H1 (cell line): ENCODE measurements around the gene EPS8L1. TPM values are rescaled to one million over a fixed set of nuclear protein-coding genes. Genes with fewer than 3 reads are reported as not detected.

Experiments
- CTCF ChIA-PET: fragments of 300-600 bp; sonication (Branson Sonifier 250); formaldehyde crosslinking; loops from one replicate; lab custom pipeline; 2021; ENCODE audit not compliant: partially characterized antibody; lab: Charles Lee
- POLR2A ChIA-PET: fragments of 300-600 bp; sonication (Branson Sonifier 250); formaldehyde crosslinking; loops from one replicate; lab custom pipeline; 2021; ENCODE audit warnings: inconsistent platforms; ENCODE audit not compliant: partially characterized antibody; lab: Charles Lee
- DNase-seq, 2 experiments: peaks; one replicate each; pipeline versions ENCODE4 v3.0.0 to v3.0.0-alpha.2; 2010 to 2022; ENCODE audit warnings: low spot score in 2 of 2, low read depth in 1 of 2, mixed read lengths in 1 of 2
- FAIRE-seq: peaks from 2 replicates; lab custom pipeline; 2011; peaks lifted over from hg19 to GRCh38; lab: Jason Lieb, UNC
- H2AFZ ChIP-seq: 2 replicates; pipeline ENCODE4 v1.8.1; 2012; ENCODE audit warnings: low read length, inconsistent platforms
- H2AK5ac ChIP-seq: 2 replicates; pipeline ENCODE4 v1.6.1; 2013; ENCODE audit warnings: low read depth, low read length
- H2BK120ac ChIP-seq: replicated peaks from 2 replicates; pipeline ENCODE3; 2013; ENCODE audit warnings: low read depth, low read length, inconsistent platforms
- H2BK12ac ChIP-seq: 2 replicates; pipeline ENCODE4 v1.6.1; 2013; ENCODE audit warnings: low read depth, low read length
- H2BK15ac ChIP-seq: 2 replicates; pipeline ENCODE4 v1.6.1; 2013; ENCODE audit warnings: low read length
- H2BK20ac ChIP-seq: 2 replicates; pipeline ENCODE4 v1.6.1; 2013; ENCODE audit warnings: low read length
- H2BK5ac ChIP-seq: 2 replicates; pipeline ENCODE4 v1.6.1; 2013; ENCODE audit warnings: low read depth, low read length
- H3K14ac ChIP-seq: 2 replicates; pipeline ENCODE4 v1.6.1; 2013; ENCODE audit warnings: inconsistent platforms; ENCODE audit not compliant: insufficient read length
- H3K18ac ChIP-seq: 2 replicates; pipeline ENCODE4 v1.6.1; 2013; ENCODE audit warnings: low read length; ENCODE audit errors: extremely low read depth
- H3K23ac ChIP-seq: 2 replicates; pipeline ENCODE4 v1.6.1; 2013; ENCODE audit warnings: inconsistent platforms; ENCODE audit not compliant: insufficient read length
- H3K23me2 ChIP-seq: 2 replicates; pipeline ENCODE4 v1.6.1; 2013; ENCODE audit warnings: low read depth, low read length
- H3K27ac ChIP-seq: 2 replicates; pipeline ENCODE4 v1.6.1; 2011; ENCODE audit warnings: low read depth, low read length, inconsistent platforms
- H3K27me3 ChIP-seq, 4 experiments: replicated peaks in 1 of 4; 1 replicate in 1 of 4; 2 replicates in 3 of 4; pipeline versions ENCODE4 v1.6.1 to v1.8.1; 2011 to 2013; ENCODE audit warnings: low read length in 3 of 4, mild to moderate bottlenecking in 3 of 4, inconsistent platforms in 2 of 4, mixed read lengths in 2 of 4, moderate library complexity in 1 of 4; ENCODE audit not compliant: control insufficient read depth in 3 of 4, insufficient read depth in 3 of 4; ENCODE audit errors: extremely low read depth in 1 of 4
- H3K36me3 ChIP-seq, 4 experiments: 2 replicates each; pipeline versions ENCODE4 v1.6.1 to v1.8.1; 2011 to 2013; ENCODE audit warnings: mild to moderate bottlenecking in 4 of 4, low read length in 3 of 4, moderate library complexity in 2 of 4, control low read depth in 1 of 4, inconsistent platforms in 1 of 4; ENCODE audit not compliant: insufficient read depth in 4 of 4, control insufficient read depth in 2 of 4
- H3K4ac ChIP-seq: replicated peaks from 2 replicates; pipeline ENCODE3; 2013; ENCODE audit warnings: low read length, low read depth, mixed read lengths, inconsistent platforms; ENCODE audit not compliant: insufficient read length
- H3K4me1 ChIP-seq, 4 experiments: replicated peaks in 1 of 4; 1 replicate in 1 of 4; 2 replicates in 3 of 4; pipeline versions ENCODE4 v1.6.1 to v1.8.1; 2011 to 2013; ENCODE audit warnings: low read length in 3 of 4, inconsistent platforms in 2 of 4, mixed read lengths in 1 of 4; ENCODE audit not compliant: insufficient read depth in 4 of 4, control insufficient read depth in 3 of 4
- H3K4me2 ChIP-seq, 2 experiments: 2 replicates each; pipeline versions ENCODE4 v1.6.1 to v1.8.1; 2011 to 2013; ENCODE audit warnings: low read depth in 2 of 2, low read length in 2 of 2, control low read depth in 1 of 2, inconsistent platforms in 1 of 2, mild to moderate bottlenecking in 1 of 2; ENCODE audit not compliant: insufficient read depth in 1 of 2
- H3K4me3 ChIP-seq, 4 experiments: fragments of 200-600, 300-600 bp in 1 of 4; sonication (generic), shearing (Covaris generic), sonication (Bioruptor Twin) in 1 of 4; 2 replicates each; pipeline versions ENCODE4 v1.5.1 to v1.8.1; 2011 to 2016; ENCODE audit warnings: low read length in 4 of 4, low read depth in 3 of 4, control low read depth in 2 of 4, inconsistent platforms in 2 of 4, mild to moderate bottlenecking in 2 of 4, mixed read lengths in 1 of 4, moderate library complexity in 1 of 4; ENCODE audit not compliant: insufficient read depth in 2 of 4; ENCODE audit errors: extremely low read depth in 1 of 4
- H3K56ac ChIP-seq: replicated peaks from 2 replicates; pipeline ENCODE3; 2013; ENCODE audit warnings: low read depth, mild to moderate bottlenecking, mixed read lengths, low read length, inconsistent platforms; ENCODE audit not compliant: insufficient read length
- H3K79me1 ChIP-seq: 2 replicates; pipeline ENCODE4 v1.6.1; 2013; ENCODE audit warnings: low read depth, low read length, control low read depth
- H3K79me2 ChIP-seq, 2 experiments: 2 replicates each; pipeline versions ENCODE4 v1.6.1 to v1.8.1; 2012 to 2013; ENCODE audit warnings: low read length in 2 of 2, mild to moderate bottlenecking in 2 of 2, inconsistent platforms in 1 of 2; ENCODE audit not compliant: insufficient read depth in 2 of 2, control insufficient read depth in 1 of 2
- H3K9ac ChIP-seq, 4 experiments: replicated peaks in 1 of 4; 1 replicate in 1 of 4; 2 replicates in 3 of 4; pipeline versions ENCODE4 v1.6.1 to v1.8.1; 2011 to 2013; ENCODE audit warnings: low read depth in 3 of 4, low read length in 3 of 4, control low read depth in 2 of 4, mild to moderate bottlenecking in 2 of 4, moderate library complexity in 2 of 4, inconsistent platforms in 1 of 4; ENCODE audit errors: extremely low read depth in 1 of 4
- H3K9me3 ChIP-seq, 2 experiments: 2 replicates each; pipeline versions ENCODE4 v1.6.1 to v1.8.1; 2012 to 2013; ENCODE audit warnings: mild to moderate bottlenecking in 2 of 2, moderate library complexity in 2 of 2, control low read depth in 1 of 2, inconsistent platforms in 1 of 2, low read depth in 1 of 2, low read length in 1 of 2, mixed read lengths in 1 of 2; ENCODE audit not compliant: insufficient read depth in 2 of 2
- H4K20me1 ChIP-seq, 2 experiments: replicated peaks in 1 of 2; 2 replicates each; pipeline versions ENCODE3 to v1.8.1; 2011 to 2013; ENCODE audit warnings: inconsistent platforms in 2 of 2, low read length in 2 of 2, mild to moderate bottlenecking in 1 of 2; ENCODE audit not compliant: insufficient read depth in 2 of 2, control insufficient read depth in 1 of 2
- H4K5ac ChIP-seq: 2 replicates; pipeline ENCODE4 v1.6.1; 2013; ENCODE audit warnings: low read length, low read depth, mixed read lengths, inconsistent platforms; ENCODE audit not compliant: insufficient read length
- H4K8ac ChIP-seq: 2 replicates; pipeline ENCODE4 v1.8.0; 2013; ENCODE audit warnings: mild to moderate bottlenecking, moderate library complexity, low read length, inconsistent platforms; ENCODE audit not compliant: insufficient read depth; ENCODE audit errors: extremely low read depth
- H4K91ac ChIP-seq: replicated peaks from 2 replicates; pipeline ENCODE3; 2013; ENCODE audit warnings: low read length, mixed read lengths, inconsistent platforms; ENCODE audit not compliant: insufficient read length
- BACH1 ChIP-seq: IDR thresholded peaks from 2 replicates; pipeline ENCODE4 v1.6.1; 2012; ENCODE audit warnings: low read length, improper control_type of control experiment
- WGBS, 2 experiments: shearing (Covaris generic) in 1 of 2; methylation state at CpG; one replicate each; pipeline versions ENCODE4 v1.1.6 to v1.1.7; 2013 to 2015; ENCODE audit warnings: low lambda C conversion rate in 2 of 2, mixed read lengths in 2 of 2, inconsistent platforms in 1 of 2, low coverage in 1 of 2, missing lambda C conversion rate in 1 of 2; ENCODE audit not compliant: insufficient replicate concordance in 2 of 2, insufficient coverage in 1 of 2, insufficient read length in 1 of 2; ENCODE audit errors: extremely low coverage in 1 of 2, missing lambda C conversion rate in 1 of 2; 5-methylcytosine and 5-hydroxymethylcytosine counted together
- polyA plus RNA-seq, 7 experiments: library from polyadenylated mRNA; depleted of rRNA in 3 of 7; stranded (reverse) in 5 of 7; unstranded in 2 of 7; fragments of >200 nt in 5 of 7; fragments of 200-250 nt in 2 of 7; gene quantifications; 1 replicate in 5 of 7; 2 replicates in 1 of 7; 4 replicates in 1 of 7; pipeline versions ENCODE4 v1.2.1 to v1.2.3, GENCODE V29; 2011 to 2013; ENCODE audit warnings: missing spikeins in 2 of 7, mixed read lengths in 2 of 7
- total RNA-seq: library from RNA; stranded (reverse); fragmentation: NEBNext Ultra II Directional; extraction: Animal tissue kit (Norgen Biotek cat#: 25700); gene quantifications from 2 replicates; pipeline ENCODE4 v1.2.1, GENCODE V29; 2021

EPS8L1 gene
- total and polyA plus RNA-seq, 2 of the 8 experiments (the other 6 are each of a cell fraction or from before 2014, with no cell fraction given): 19.8 to 30.2 TPM

DNA sequence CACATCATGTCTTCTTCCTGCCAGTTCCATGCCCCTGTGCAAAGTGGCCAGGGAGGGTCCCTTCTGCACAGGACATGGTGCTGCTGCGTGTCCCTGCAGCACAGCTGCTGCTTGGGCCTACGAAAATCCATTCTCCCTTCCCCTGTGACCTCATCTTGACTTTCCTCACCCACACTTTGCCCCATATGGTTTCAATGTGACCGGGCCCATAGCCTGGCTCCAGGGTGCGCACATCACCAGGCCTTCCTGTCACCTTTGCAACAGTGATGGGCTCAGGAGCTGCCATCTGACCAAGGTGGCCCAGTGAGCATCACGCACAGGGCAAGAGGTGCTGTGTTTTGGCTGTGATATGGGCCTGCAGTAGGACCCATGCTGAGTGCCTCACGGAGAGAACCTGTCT is 30.9 kb downstream of the EPS8L1 start:
- Histone ChIP-seq H3K9me3 (peaks cover 2 to 4% of the 10 kb centered on the region in 2 experiments; a peak in 2 of 4 replicates), H2AK5ac (no peak overlapping the region), H3K23me2 (no peaks in the 10 kb centered on the region), H3K27ac (no peak overlapping the region), H2BK120ac (no peak overlapping the region), H4K20me1 (peaks cover 7 to 14% of the 10 kb centered on the region in 2 experiments), H2BK20ac (no peak overlapping the region), H3K4me3 (no peak overlapping the region), H2AFZ (no peak overlapping the region), H3K14ac (no peak overlapping the region), H3K9ac (no peak overlapping the region), H3K18ac (no peak overlapping the region), H3K56ac (no peak overlapping the region), H3K4ac (no peak overlapping the region), H3K4me1 (no peaks in the 10 kb centered on the region), H2BK15ac (no peak overlapping the region), H3K79me1 (peaks cover 5% of the 10 kb centered on the region; the same call in 1 of the 2 replicates), H4K91ac (no peak overlapping the region), H3K27me3 (no peaks in the 10 kb centered on the region), H4K5ac (no peak overlapping the region), H3K79me2 (no peaks in the 10 kb centered on the region; a peak in 1 of 4 replicates), H4K8ac (no peak overlapping the region), H3K36me3 (no peaks in the 10 kb centered on the region; a peak in 1 of 8 replicates), H2BK5ac (no peak overlapping the region), H3K23ac (no peak overlapping the region), H3K4me2 (no peak overlapping the region), H2BK12ac (no peak overlapping the region)
- ChIA-PET CTCF (interaction anchor here (0.9 to 2.9 kb wide), 3 partner anchors 9 to 30 kb away, joined by 5 to 11 read pairs (median 5); no protein-coding TSS in a partner anchor), POLR2A (interaction anchor here (0.8 to 2.4 kb wide), 4 partner anchors 10 to 153 kb away, joined by 3 to 15 read pairs (median 3); partner anchors contain the start of gene PPP1R12C)
- WGBS, 2 experiments: 89% methylated on average over 6 of the region's 6 CpGs; no CpG with 5 or more reads in 1 of the 2 experiments
- DNase-seq: no peak
- FAIRE-seq: no peak
- no peak for TF ChIP-seq BACH1
